GM12891 (cell line): Measurements from ENCODE around the gene ST3GAL3.

Source experiments
- PAX5 ChIP-seq: IDR thresholded peaks from 2 replicates; pipeline ENCODE4 v1.6.1; 2011; ENCODE audit warnings: low read length, moderate library complexity, mild to moderate bottlenecking; ENCODE audit not compliant: insufficient read depth, severe bottlenecking
- POLR2A ChIP-seq: IDR thresholded peaks from 2 replicates; pipeline ENCODE4 v1.6.1; 2011; ENCODE audit warnings: low read depth, low read length, control low read depth
- POLR2AphosphoS5 ChIP-seq: IDR thresholded peaks from 2 replicates; pipeline ENCODE4 v1.6.1; 2011; ENCODE audit warnings: low read depth, low read length, control low read depth
- POU2F2 ChIP-seq: IDR thresholded peaks from 2 replicates; pipeline ENCODE4 v1.6.1; 2011; ENCODE audit warnings: low read depth, mild to moderate bottlenecking, control low read depth, low read length, moderate library complexity
- SPI1 ChIP-seq: IDR thresholded peaks from 2 replicates; pipeline ENCODE4 v1.6.1; 2011; ENCODE audit warnings: low read depth, low read length, control low read depth
- TAF1 ChIP-seq: IDR thresholded peaks from 2 replicates; pipeline ENCODE4 v1.6.1; 2011; ENCODE audit warnings: low read depth, low read length, control low read depth

- TF ChIP-seq POLR2AphosphoS5 (no peak), POLR2A (no peak), TAF1 (no peak), POU2F2 (no peak), SPI1 (no peak), PAX5 (no peak)
Measured at GRCh38 chr1:43893006-43893405, 185.7 kb downstream of the ST3GAL3 start.
